ENCODE data around the gene TM6SF1. TPM values are rescaled to one million over a fixed set of nuclear protein-coding genes. Genes with fewer than 3 reads are reported as not detected.
A peak's percentile ranks its signal among the peaks of the same experiment; 100 is the strongest.

The TM6SF1 gene
- polyA plus RNA-seq (2013, experiment 1 of 2), result 0.48 TPM
- 0.76 TPM for polyA plus RNA-seq (2013, experiment 2 of 2)

- H3K27me3 ChIP-seq (ENCODE audit: insufficient read depth, low read length, poor library complexity), result no peaks in the 10 kb centered on the region
- H3K79me2 ChIP-seq (ENCODE audit: control insufficient read depth, insufficient read depth, low read length), result no peaks in the 10 kb centered on the region
- H3K27ac ChIP-seq (ENCODE audit: low read depth, low read length), result no peak within 1 kb of the TSS
- peak within 1 kb of the TSS; percentile 81 for H3K56ac ChIP-seq (ENCODE audit: low read length)
- H2AK5ac ChIP-seq (ENCODE audit: low read length), result no peak within 1 kb of the TSS
- H2BK15ac ChIP-seq (replicated peaks; ENCODE audit: low read depth), result no peak within 1 kb of the TSS
- no peak within 1 kb of the TSS for H2BK5ac ChIP-seq (ENCODE audit: low read length)
- no peak within 1 kb of the TSS for H4K5ac ChIP-seq (ENCODE audit: low read length)
- H3K23ac ChIP-seq (ENCODE audit: low read length), result no peak within 1 kb of the TSS
- peak within 1 kb of the TSS; percentile 61 for H3K9ac ChIP-seq (ENCODE audit: low read length)
- no peaks in the 10 kb centered on the region for H3K36me3 ChIP-seq (ENCODE audit: control insufficient read depth, insufficient read depth, low read length)
- peak within 1 kb of the TSS; percentile 39 for H3K4ac ChIP-seq (ENCODE audit: low read depth, low read length)
- no peaks in the 10 kb centered on the region for H3K79me1 ChIP-seq (ENCODE audit: low read length)
- H2BK120ac ChIP-seq (ENCODE audit: low read depth, low read length), result no peak within 1 kb of the TSS
- H3K4me1 ChIP-seq (ENCODE audit: control insufficient read depth, low read depth, low read length), result no peaks in the 10 kb centered on the region
- no CpG with 5 or more reads among the region's 97 CpGs for WGBS (ENCODE audit: extremely low coverage, insufficient coverage, low lambda C conversion rate)
- DNase-seq, result peak; percentile 48
- H3K18ac ChIP-seq (ENCODE audit: low read length), result peak within 1 kb of the TSS; percentile 6
- H3K4me2 ChIP-seq (ENCODE audit: low read length), result peak within 1 kb of the TSS; percentile 35
- no peak within 1 kb of the TSS for H4K8ac ChIP-seq (ENCODE audit: low read depth, low read length)
- H3K4me3 ChIP-seq (ENCODE audit: low read length), result peak within 1 kb of the TSS; percentile 32
Observed at GRCh38 chr15:83106994-83107840, at the start of gene TM6SF1. TSS of gene TM6SF1 (plus strand) at chr15:83107645. CDS start at chr15:83107681, 36 bp downstream.

- Histone ChIP-seq H3K4me3 (ENCODE audit: low read length) (no peak overlapping the region), H3K79me1 (ENCODE audit: low read length) (peaks cover 16% of the 10 kb centered on the region), H4K8ac (ENCODE audit: low read depth, low read length) (no peak overlapping the region), H3K18ac (ENCODE audit: low read length) (no peak overlapping the region), H3K4me2 (ENCODE audit: low read length) (no peak overlapping the region), H4K5ac (ENCODE audit: low read length) (no peak overlapping the region), H3K4me1 (ENCODE audit: control insufficient read depth, low read depth, low read length) (no peaks in the 10 kb centered on the region), H3K27ac (ENCODE audit: low read depth, low read length) (no peak overlapping the region), H3K4ac (ENCODE audit: low read depth, low read length) (no peak overlapping the region), H3K36me3 (ENCODE audit: control insufficient read depth, insufficient read depth, low read length) (no peaks in the 10 kb centered on the region), H3K56ac (ENCODE audit: low read length) (no peak overlapping the region), H2BK15ac (replicated peaks; ENCODE audit: low read depth) (no peak overlapping the region), H2BK120ac (ENCODE audit: low read depth, low read length) (no peak overlapping the region), H3K27me3 (ENCODE audit: insufficient read depth, low read length, poor library complexity) (no peaks in the 10 kb centered on the region), H2BK5ac (ENCODE audit: low read length) (no peak overlapping the region), H2AK5ac (ENCODE audit: low read length) (no peak overlapping the region), H3K79me2 (ENCODE audit: control insufficient read depth, insufficient read depth, low read length) (peaks cover 40% of the 10 kb centered on the region), H3K9ac (ENCODE audit: low read length) (no peak overlapping the region), H3K23ac (ENCODE audit: low read length) (no peak overlapping the region)
- no CpG with 5 or more reads among the region's 7 CpGs for WGBS (ENCODE audit: extremely low coverage, insufficient coverage, low lambda C conversion rate)
- DNase-seq, result no peak
Observed at GRCh38 chr15:83057696-83058376, 49.6 kb upstream of the TM6SF1 start.

GRCh38 chr15:83061680-83062079 is 45.8 kb upstream of the TM6SF1 start:
- H3K4ac ChIP-seq (ENCODE audit: low read depth, low read length), result no peak overlapping the region
- H3K23ac ChIP-seq (ENCODE audit: low read length), result no peak overlapping the region
- peaks cover 70% of the 10 kb centered on the region for H3K79me2 ChIP-seq (ENCODE audit: control insufficient read depth, insufficient read depth, low read length)
- H3K4me2 ChIP-seq (ENCODE audit: low read length), result no peak overlapping the region
- H4K5ac ChIP-seq (ENCODE audit: low read length), result no peak overlapping the region
- H3K36me3 ChIP-seq (ENCODE audit: control insufficient read depth, insufficient read depth, low read length), result no peaks in the 10 kb centered on the region
- no peak overlapping the region for H3K4me3 ChIP-seq (ENCODE audit: low read length)
- peaks cover 19% of the 10 kb centered on the region for H3K79me1 ChIP-seq (ENCODE audit: low read length)
- H3K27ac ChIP-seq (ENCODE audit: low read depth, low read length), result no peak overlapping the region
- H2BK15ac ChIP-seq (replicated peaks; ENCODE audit: low read depth), result no peak overlapping the region
- no peak overlapping the region for H3K56ac ChIP-seq (ENCODE audit: low read length)
- H2BK5ac ChIP-seq (ENCODE audit: low read length), result no peak overlapping the region
- no peak for DNase-seq
- no peak overlapping the region for H4K8ac ChIP-seq (ENCODE audit: low read depth, low read length)
- no peaks in the 10 kb centered on the region for H3K27me3 ChIP-seq (ENCODE audit: insufficient read depth, low read length, poor library complexity)
- no CpG with 5 or more reads among the region's 2 CpGs for WGBS (ENCODE audit: extremely low coverage, insufficient coverage, low lambda C conversion rate)
- no peak overlapping the region for H2BK120ac ChIP-seq (ENCODE audit: low read depth, low read length)
- H2AK5ac ChIP-seq (ENCODE audit: low read length), result no peak overlapping the region
- H3K9ac ChIP-seq (ENCODE audit: low read length), result no peak overlapping the region
- H3K18ac ChIP-seq (ENCODE audit: low read length), result no peak overlapping the region
- H3K4me1 ChIP-seq (ENCODE audit: control insufficient read depth, low read depth, low read length), result peaks cover 4% of the 10 kb centered on the region

GRCh38 chr15:83062768-83063180 is 44.7 kb upstream of the TM6SF1 start:
- Histone ChIP-seq H3K18ac (ENCODE audit: low read length) (no peak overlapping the region), H2BK15ac (replicated peaks; ENCODE audit: low read depth) (no peak overlapping the region), H2BK5ac (ENCODE audit: low read length) (no peak overlapping the region), H3K4me1 (ENCODE audit: control insufficient read depth, low read depth, low read length) (peaks cover 7% of the 10 kb centered on the region), H3K79me1 (ENCODE audit: low read length) (peaks cover 15% of the 10 kb centered on the region), H3K4me2 (ENCODE audit: low read length) (no peak overlapping the region), H3K79me2 (ENCODE audit: control insufficient read depth, insufficient read depth, low read length) (peaks cover 62% of the 10 kb centered on the region), H3K56ac (ENCODE audit: low read length) (no peak overlapping the region), H3K4me3 (ENCODE audit: low read length) (no peak overlapping the region), H4K8ac (ENCODE audit: low read depth, low read length) (no peak overlapping the region), H3K27me3 (ENCODE audit: insufficient read depth, low read length, poor library complexity) (no peaks in the 10 kb centered on the region), H3K27ac (ENCODE audit: low read depth, low read length) (no peak overlapping the region), H3K23ac (ENCODE audit: low read length) (no peak overlapping the region), H2AK5ac (ENCODE audit: low read length) (no peak overlapping the region), H3K9ac (ENCODE audit: low read length) (no peak overlapping the region), H3K36me3 (ENCODE audit: control insufficient read depth, insufficient read depth, low read length) (no peaks in the 10 kb centered on the region), H2BK120ac (ENCODE audit: low read depth, low read length) (no peak overlapping the region), H4K5ac (ENCODE audit: low read length) (no peak overlapping the region), H3K4ac (ENCODE audit: low read depth, low read length) (no peak overlapping the region)
- no peak for DNase-seq
- no CpG with 5 or more reads among the region's 3 CpGs for WGBS (ENCODE audit: extremely low coverage, insufficient coverage, low lambda C conversion rate)

- Histone ChIP-seq H3K27ac (ENCODE audit: low read depth, low read length) (no peak overlapping the region), H3K4me1 (ENCODE audit: control insufficient read depth, low read depth, low read length) (peaks cover 7% of the 10 kb centered on the region), H3K4me2 (ENCODE audit: low read length) (no peak overlapping the region), H4K8ac (ENCODE audit: low read depth, low read length) (no peak overlapping the region), H2BK5ac (ENCODE audit: low read length) (no peak overlapping the region), H4K5ac (ENCODE audit: low read length) (no peak overlapping the region), H2BK15ac (replicated peaks; ENCODE audit: low read depth) (no peak overlapping the region), H3K4ac (ENCODE audit: low read depth, low read length) (no peak overlapping the region), H3K9ac (ENCODE audit: low read length) (no peak overlapping the region), H3K4me3 (ENCODE audit: low read length) (no peak overlapping the region), H3K23ac (ENCODE audit: low read length) (no peak overlapping the region), H3K79me2 (ENCODE audit: control insufficient read depth, insufficient read depth, low read length) (peaks cover 57% of the 10 kb centered on the region), H3K79me1 (ENCODE audit: low read length) (peaks cover 13% of the 10 kb centered on the region), H3K36me3 (ENCODE audit: control insufficient read depth, insufficient read depth, low read length) (no peaks in the 10 kb centered on the region), H3K18ac (ENCODE audit: low read length) (no peak overlapping the region), H2BK120ac (ENCODE audit: low read depth, low read length) (no peak overlapping the region), H3K56ac (ENCODE audit: low read length) (no peak overlapping the region), H3K27me3 (ENCODE audit: insufficient read depth, low read length, poor library complexity) (no peaks in the 10 kb centered on the region), H2AK5ac (ENCODE audit: low read length) (no peak overlapping the region)
- no peak for DNase-seq
- WGBS (ENCODE audit: extremely low coverage, insufficient coverage, low lambda C conversion rate), result no CpG with 5 or more reads among the region's 4 CpGs
Observed at GRCh38 chr15:83063551-83063950, 43.9 kb upstream of the TM6SF1 start.

All from mesendoderm (in vitro differentiated cells).